Measurements from ENCODE around the gene RPS4Y1. TPM values are rescaled to one million over a fixed set of nuclear protein-coding genes. Genes with fewer than 3 reads are reported as not detected.

RPS4Y1 gene
- total and polyA plus RNA-seq, 9 donors = 1.6 TPM; not detected in 8

DNA sequence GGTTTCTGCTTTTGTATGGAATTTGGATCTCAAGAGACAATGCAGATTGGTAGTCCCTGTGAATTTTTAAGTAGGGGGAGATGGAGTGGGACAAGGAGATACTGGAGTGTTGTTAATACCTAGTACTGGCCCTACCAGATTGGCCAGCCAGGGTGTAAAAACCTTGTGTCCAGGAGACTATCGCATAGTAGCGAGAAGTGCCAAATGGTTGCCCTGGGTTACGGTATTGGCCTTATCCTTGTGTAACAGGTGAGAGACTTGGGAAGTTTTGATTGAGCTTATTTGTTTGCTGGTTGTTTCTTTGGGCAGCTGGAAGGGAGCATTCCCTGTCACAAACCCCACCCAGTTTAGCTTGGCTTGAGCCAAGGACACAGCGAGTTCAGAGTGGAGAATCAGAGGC is 5.4 kb downstream of the RPS4Y1 start:
- DNase-seq = no peak
- Histone ChIP-seq H3K36me3 (no peaks in the 10 kb centered on the region), H3K4me3 (no peak overlapping the region), H3K27ac (no peak overlapping the region), H3K9me3 (no peaks in the 10 kb centered on the region), H3K4me1 (ENCODE audit: insufficient read depth) (no peaks in the 10 kb centered on the region), H3K27me3 (no peaks in the 10 kb centered on the region)
- no CpG with 5 or more reads among the region's 4 CpGs for WGBS, 3 donors
- TF ChIP-seq, protein P1, sequence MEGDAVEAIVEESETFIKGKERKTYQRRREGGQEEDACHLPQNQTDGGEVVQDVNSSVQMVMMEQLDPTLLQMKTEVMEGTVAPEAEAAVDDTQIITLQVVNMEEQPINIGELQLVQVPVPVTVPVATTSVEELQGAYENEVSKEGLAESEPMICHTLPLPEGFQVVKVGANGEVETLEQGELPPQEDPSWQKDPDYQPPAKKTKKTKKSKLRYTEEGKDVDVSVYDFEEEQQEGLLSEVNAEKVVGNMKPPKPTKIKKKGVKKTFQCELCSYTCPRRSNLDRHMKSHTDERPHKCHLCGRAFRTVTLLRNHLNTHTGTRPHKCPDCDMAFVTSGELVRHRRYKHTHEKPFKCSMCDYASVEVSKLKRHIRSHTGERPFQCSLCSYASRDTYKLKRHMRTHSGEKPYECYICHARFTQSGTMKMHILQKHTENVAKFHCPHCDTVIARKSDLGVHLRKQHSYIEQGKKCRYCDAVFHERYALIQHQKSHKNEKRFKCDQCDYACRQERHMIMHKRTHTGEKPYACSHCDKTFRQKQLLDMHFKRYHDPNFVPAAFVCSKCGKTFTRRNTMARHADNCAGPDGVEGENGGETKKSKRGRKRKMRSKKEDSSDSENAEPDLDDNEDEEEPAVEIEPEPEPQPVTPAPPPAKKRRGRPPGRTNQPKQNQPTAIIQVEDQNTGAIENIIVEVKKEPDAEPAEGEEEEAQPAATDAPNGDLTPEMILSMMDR (IDR thresholded peaks at IDR 0.05) = no peak
- no peak for TF ChIP-seq POLR2A (IDR thresholded peaks at IDR 0.05)
- TF ChIP-seq EP300 (IDR thresholded peaks at IDR 0.05) = no peak
- intact Hi-C loops (cut with DNase I) = no loop called here

DNA sequence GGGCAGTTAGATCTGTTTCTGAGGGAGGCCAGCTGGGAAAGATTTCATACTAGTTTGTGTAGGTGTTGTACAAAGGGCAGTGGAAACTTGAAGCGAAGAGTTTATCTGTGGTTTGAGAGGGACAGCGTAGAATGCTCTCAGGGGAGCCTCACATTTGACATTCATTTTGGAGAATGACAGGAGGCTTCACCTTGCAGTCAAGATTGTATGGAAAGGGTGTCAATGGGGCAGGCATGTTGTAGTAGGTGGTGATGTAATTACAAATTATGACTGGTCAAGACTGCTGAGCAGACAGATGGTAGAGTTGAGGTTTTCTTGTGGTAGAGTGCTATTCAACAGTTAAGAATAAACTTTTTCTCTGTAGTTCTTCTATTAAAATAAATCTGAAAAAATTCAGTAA is 7.0 kb downstream of the RPS4Y1 start:
- DNase-seq = no peak
- Histone ChIP-seq H3K36me3 (no peaks in the 10 kb centered on the region), H3K27me3 (no peaks in the 10 kb centered on the region), H3K4me1 (ENCODE audit: insufficient read depth) (no peaks in the 10 kb centered on the region), H3K4me3 (no peak overlapping the region), H3K27ac (no peak overlapping the region), H3K9me3 (no peaks in the 10 kb centered on the region)
- WGBS, 3 donors = no CpG with 5 or more reads among the region's 2 CpGs
- TF ChIP-seq POLR2A (IDR thresholded peaks at IDR 0.05) (no peak), EP300 (IDR thresholded peaks at IDR 0.05) (no peak)
- TF ChIP-seq, protein P1 (IDR thresholded peaks at IDR 0.05) = no peak
- intact Hi-C loops (cut with DNase I) = no loop called here

DNA sequence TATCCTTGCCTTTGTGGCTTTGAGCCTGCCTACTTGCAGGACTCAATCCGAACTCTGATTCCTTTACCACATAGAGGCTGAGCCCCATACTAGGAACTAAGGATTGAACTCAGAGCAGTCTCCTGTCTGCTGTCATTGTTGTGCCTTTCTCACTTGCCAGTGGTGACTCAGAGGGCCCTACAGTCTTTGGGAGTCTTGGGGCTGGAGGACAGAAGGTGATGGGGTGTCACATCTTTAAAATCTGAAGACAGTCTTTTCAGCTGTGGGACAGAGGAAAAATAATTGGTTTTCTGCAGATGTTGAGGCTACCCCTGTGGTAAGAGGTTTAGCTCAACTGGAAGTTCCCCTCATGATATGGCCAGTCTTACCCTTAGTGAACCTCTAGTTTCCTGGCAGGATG is 8.0 kb downstream of the RPS4Y1 start:
- no peaks in the 10 kb centered on the region for H3K27me3 ChIP-seq
- TF ChIP-seq POLR2A (IDR thresholded peaks at IDR 0.05) (no peak), EP300 (IDR thresholded peaks at IDR 0.05) (no peak)
- TF ChIP-seq, protein P1 (IDR thresholded peaks at IDR 0.05) = no peak
- H3K4me1 ChIP-seq (ENCODE audit: insufficient read depth) = no peaks in the 10 kb centered on the region
- no CpG with 5 or more reads among the region's 1 CpG for WGBS, 3 donors
- no peak overlapping the region for H3K27ac ChIP-seq
- H3K36me3 ChIP-seq = no peaks in the 10 kb centered on the region
- DNase-seq = no peak
- H3K4me3 ChIP-seq = no peak overlapping the region
- intact Hi-C loops (cut with DNase I) = no loop called here
- no peaks in the 10 kb centered on the region for H3K9me3 ChIP-seq

DNA sequence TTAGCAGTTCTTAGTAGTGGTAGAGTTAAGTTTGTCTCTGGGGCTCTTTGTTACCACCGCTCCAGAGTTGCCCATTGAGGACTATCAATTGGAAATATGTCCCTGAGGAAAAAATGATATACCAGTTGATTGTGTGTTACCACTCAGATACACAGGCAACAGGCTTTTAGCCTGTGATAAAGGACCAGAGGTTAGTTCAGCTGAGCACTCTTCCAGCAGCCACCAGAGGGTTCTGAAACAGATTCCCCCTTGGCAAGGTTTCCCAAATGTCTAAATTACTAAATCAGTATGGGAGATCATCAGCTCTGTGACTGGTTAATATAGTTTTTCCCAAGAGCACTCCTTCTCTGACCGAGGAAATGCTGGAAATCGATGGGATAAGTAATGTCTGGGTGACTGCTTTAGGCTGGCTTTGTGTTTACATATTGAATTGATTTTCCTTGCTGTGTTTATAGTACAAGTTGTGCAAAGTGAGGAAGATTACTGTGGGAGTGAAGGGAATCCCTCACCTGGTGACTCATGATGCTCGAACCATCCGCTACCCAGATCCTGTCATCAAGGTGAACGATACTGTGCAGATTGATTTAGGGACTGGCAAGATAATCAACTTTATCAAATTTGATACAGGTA is 12.9 kb downstream of the RPS4Y1 start:
- no peak for DNase-seq
- Histone ChIP-seq H3K27me3 (no peaks in the 10 kb centered on the region), H3K27ac (no peak overlapping the region), H3K36me3 (no peaks in the 10 kb centered on the region), H3K4me3 (no peak overlapping the region), H3K9me3 (no peaks in the 10 kb centered on the region), H3K4me1 (ENCODE audit: insufficient read depth) (no peaks in the 10 kb centered on the region)
- no CpG with 5 or more reads among the region's 6 CpGs for WGBS, 3 donors
- TF ChIP-seq POLR2A (IDR thresholded peaks at IDR 0.05) (no peak), EP300 (IDR thresholded peaks at IDR 0.05) (no peak)
- TF ChIP-seq, protein P1 (IDR thresholded peaks at IDR 0.05) = no peak
- intact Hi-C loops (cut with DNase I) = no loop called here
